Left renal cortex interstitium (tissue), 4 donors: ENCODE results near the gene CPLX3. TPM values are rescaled to one million over a fixed set of nuclear protein-coding genes. Genes with fewer than 3 reads are reported as not detected.

Experiments used
- DNase-seq, 4 donors: peaks; one replicate each; pipeline ENCODE4 v3.0.0-alpha.2; 2013; ENCODE audit warnings: low read depth in 4 of 4, low spot score in 2 of 4, missing footprints in 1 of 4
- polyA plus RNA-seq, 4 donors: library from polyadenylated mRNA; unstranded; fragments of 120-200 nt; gene quantifications; one replicate each; pipeline ENCODE4 v1.2.1, GENCODE V29; 2013; ENCODE audit not compliant: insufficient read length in 4 of 4

CPLX3 gene
- polyA plus RNA-seq, 4 donors: 0.07 TPM; not detected in 3

DNA sequence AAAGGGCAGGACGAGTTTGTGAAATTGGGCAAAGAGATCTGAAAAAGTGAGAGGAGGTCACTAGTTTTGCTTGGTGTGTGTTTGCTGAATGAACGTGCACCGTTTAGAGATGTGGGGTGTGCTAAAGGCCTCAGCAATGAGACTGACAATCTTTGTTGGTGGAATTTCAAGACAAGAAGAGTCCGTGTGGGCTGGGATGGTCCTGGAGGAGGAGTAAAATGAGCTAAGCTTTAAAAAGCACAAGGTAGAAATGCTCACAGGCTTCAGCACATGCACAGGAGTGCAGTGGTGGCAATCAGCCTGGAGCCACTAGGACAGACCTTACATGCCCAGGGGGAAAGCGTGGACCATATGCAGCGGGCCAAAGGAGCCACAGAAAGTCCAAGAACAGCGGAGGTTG, 1.5 kb upstream of the CPLX3 start:
- DNase-seq: no peak

DNA sequence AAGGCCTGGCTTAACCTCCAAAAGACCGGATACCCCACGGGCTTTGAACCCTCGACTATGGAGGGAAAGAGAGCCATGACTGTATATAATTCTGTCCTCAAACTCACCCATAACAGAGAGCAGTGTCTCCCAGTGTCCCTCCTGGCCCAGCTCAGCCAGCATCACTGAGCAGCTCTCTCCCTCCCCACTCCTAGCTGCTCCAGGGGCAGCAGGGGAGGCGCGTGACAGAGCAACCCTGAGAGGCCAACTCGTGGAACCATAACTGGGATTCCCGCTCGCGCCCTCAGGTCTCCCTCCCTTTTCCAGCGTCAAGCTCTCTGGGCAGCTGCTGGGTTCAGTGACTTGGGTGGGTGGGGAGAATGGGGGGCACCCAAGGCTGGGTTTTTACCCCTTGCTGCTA, 561 bp upstream of the CPLX3 start:
- DNase-seq: no peak

DNA sequence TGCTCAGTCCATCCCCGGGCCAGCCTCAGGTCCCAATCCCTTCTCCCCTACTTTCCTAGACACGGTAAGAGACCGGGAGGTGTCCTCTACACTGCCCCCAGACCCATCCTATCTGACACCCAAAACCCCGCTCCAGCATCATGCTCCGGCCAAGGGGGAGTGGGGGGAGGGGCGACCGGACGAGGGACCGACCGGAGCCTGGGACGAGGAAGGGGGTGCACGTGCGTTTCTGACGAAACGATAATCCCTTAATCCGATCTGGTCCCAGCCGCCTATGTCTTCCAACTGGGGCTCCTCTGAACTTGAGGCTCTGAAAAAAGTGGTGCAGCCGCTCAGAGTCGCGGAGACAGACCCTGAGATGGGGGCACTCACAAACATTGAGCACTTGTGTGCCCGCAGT, 494 bp downstream of the CPLX3 start:
- DNase-seq: no peak

DNA sequence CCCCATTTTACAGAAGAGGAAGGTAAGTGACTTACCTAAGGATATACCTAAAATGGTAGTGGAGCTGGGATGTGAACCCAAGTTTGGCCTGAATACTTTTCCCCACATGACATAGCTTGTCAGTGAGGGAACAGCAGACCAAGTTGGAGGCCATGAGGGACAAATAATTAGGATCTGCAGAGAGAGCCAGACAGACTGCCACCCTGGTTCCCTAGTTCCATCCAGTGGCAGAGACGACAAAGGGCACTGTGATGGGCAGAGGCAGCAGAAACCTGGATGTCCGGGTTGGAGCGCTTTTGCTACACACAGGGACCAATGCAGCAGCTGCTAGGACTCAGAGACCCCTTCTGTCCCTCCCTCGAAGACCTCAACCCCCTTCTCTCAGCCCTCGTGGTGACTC, 1.2 kb downstream of the CPLX3 start:
- DNase-seq: no peak

DNA sequence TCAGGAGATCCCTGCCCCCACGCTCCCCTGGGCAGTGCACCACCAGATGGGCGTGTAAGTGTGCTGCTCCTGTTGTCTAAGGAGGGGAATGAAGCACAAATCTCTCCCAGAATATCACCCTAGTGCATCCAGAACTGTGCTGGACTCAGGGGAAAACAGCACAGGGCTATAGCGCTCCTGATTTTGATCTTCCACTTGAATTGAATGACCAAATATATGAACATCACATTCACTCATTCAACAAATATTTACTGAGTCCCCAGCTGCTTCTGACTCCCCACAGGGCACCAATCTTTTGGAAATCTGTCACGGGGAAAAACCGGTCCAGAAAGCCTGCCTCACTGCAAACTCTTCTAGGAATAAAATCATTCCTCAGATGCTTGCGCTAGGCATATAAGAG, 2.4 kb downstream of the CPLX3 start:
- DNase-seq: no peak

DNA sequence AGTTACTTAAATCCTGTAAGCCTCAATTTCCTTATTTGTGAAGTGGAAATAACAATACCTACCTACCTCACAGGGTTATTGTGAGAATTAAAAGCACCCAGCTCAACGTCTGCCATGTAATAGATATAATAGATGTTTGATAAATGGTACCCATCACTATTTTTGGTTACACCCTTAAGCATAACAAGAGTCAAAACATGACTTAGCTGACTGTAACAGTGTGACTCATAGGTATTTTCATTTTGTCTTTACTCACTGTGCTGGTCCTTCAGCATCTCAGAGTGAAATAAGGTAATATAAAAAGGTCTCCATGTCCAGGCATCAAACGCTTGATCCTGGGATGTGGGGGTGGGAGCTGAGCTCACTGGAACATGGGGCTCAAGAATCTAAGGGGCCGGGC, 3.1 kb downstream of the CPLX3 start:
- DNase-seq: no peak

DNA sequence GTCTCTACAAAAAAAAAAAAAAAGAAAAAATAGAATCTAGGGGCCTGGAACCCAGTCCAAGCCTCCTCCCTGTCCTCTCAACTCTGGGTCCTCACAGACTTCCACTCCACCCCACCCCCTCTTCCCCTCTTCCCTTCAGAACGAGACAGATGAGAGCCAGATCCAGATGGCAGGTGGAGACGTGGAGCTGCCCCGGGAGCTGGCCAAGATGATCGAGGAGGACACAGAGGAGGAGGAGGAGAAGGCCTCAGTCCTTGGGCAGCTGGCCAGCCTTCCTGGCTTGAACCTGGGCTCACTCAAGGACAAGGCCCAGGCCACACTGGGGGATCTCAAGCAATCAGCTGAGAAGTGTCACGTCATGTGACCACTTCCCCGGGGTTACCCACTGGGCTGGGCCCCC, 3.6 kb downstream of the CPLX3 start:
- DNase-seq: no peak

DNA sequence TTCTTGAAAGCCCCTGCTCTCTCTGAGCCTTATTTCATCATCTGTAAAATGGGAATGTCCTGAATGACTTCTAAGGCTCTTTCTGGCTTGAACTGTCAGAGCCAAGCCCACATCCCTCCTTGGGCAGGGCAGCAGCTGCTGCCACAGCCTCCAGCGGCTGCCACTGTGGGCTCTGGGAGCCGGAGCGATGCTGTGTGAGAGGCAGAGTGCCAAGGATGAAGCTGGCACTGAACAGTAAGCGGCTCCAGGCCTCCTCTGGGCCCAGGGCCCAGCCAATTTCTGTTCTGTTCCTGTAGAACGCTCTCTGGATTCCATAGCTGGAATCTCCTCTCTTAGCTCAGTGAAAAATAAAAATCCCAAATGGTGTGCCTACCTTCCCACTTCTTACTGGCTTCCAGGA, 4.4 kb downstream of the CPLX3 start:
- DNase-seq: no peak

DNA sequence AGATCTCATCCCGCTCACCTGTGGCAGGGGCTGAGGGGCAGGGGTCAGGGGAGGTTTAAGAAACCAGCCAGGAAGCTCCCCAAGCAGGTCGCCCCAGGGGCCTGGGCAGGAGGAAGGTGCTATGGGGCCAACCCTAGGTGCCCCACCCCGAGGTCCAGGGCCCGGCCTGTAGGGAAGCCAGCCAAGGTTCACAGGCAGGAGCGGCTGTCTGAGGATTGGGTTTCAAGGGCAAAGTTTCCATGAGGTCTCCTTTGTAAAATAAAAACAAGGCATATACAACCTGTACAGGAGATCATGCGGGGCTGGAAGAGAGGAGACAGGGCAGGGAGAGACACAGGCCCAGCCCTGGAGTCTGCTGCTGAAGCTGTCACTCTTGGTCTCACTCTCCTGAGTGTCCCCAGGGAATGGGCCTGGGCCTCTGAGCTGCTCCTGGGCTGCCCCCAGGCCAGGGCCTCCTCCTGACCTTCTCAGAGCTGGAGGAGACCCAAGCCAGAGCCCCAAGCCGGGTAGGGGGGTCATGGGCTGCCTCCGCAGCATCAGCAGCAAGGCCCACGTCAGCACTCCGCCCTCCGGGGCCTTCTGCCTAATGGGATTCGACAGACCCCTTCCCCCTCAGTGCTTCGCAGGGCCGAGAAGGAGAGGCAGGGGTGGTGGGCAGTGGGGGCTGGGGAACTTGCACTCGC, 5.5 kb downstream of the CPLX3 start:
- no peak for DNase-seq

DNA sequence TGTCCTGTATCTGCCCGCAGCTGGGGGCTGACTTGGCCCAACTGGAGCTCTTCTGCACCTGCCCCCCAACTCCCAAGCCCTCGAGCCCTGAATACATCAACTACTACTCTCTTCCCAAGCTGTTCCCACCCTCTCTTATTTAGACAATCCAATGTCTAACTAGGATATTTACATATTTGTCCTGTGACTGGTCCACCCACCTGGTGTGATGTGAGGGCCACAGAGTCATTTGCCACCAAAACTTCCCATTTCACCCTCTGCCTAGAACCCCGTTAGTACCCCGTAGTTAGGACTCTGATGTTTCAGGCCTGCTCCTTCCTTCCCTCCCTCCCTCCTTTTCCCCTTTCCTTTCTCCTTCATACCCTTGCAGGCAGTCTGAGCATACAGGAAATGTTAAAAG, 6.4 kb downstream of the CPLX3 start:
- DNase-seq: no peak

DNA sequence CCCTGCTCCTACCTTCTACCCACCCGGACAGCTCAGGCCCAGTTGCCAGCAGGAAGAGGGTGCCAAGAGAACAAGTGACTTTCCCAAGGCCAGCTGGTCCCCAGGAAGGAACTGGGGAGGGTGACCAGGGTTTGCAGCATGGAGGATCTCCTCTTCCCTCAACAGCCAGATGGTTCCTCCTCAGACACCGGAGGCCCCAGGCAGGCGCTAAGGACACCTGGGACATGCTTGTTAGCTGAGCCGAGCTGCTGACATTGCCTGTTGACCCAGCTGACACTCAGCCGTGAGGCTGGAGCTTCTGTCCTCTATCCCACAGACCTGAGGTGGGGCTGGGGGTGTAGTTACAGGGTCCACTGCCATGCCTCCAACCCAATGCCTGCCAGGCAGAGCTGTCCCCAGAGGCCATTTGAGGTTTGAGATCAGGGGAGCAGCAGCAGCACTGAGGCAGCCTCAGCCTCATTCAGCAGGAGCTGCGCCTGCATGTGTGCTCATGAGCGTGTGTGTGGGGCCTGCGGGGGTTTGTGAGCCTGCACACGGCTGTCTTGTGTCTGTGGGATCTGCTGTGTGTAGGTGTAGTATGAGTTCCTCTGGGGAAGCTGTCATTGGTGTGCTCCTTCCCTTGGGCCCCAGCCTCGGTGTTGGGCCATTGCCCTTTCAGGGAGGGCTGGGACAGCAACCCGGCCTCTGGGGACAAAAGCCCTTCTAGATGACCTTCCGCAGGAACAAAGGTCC, 7.1 kb downstream of the CPLX3 start:
- DNase-seq: no peak

DNA sequence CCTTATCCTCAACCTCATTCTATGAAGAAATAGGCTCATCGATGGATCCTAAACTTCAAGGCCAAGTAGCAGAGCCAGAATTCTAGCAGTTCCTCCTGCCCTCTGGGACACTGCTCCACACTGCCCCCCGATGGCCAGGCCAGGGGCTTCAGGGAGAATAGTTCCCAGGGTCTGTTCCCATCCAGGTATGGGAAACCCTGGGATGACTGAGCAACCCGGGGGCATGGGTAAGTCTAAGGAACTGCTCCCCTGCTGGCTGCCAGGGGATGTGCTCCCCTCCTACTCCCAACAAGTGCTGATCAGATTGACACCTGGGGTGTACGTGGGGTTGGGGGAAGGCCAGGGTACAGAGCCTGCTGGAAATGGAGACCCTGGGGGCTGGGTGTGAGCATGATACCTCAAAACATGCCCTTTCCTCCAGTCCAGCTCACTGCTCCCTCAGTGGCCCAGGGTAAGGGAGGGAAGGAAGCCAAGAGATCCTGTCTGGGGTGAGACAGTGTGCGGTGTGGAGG, 8.9 kb downstream of the CPLX3 start:
- DNase-seq: no peak

DNA sequence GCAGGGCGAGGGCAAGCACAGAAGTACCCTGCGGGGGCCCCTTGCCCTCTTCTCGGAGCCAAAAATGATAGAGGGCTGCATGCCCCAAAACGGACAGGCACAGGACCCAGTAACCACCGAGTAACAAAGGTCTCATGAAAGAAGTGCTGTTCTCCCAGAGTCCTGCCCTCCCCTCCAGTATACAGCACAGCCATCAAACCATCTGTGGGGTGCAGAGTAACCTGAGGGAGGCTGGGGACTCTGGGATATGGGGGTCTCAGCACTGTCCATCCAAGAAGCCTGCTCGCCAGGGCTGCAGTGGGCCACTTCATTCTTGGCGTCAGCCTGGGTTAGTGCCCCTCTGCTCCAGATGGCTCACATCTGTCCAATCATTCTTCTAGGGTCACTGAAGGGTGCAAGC, 10.4 kb downstream of the CPLX3 start:
- DNase-seq: no peak

DNA sequence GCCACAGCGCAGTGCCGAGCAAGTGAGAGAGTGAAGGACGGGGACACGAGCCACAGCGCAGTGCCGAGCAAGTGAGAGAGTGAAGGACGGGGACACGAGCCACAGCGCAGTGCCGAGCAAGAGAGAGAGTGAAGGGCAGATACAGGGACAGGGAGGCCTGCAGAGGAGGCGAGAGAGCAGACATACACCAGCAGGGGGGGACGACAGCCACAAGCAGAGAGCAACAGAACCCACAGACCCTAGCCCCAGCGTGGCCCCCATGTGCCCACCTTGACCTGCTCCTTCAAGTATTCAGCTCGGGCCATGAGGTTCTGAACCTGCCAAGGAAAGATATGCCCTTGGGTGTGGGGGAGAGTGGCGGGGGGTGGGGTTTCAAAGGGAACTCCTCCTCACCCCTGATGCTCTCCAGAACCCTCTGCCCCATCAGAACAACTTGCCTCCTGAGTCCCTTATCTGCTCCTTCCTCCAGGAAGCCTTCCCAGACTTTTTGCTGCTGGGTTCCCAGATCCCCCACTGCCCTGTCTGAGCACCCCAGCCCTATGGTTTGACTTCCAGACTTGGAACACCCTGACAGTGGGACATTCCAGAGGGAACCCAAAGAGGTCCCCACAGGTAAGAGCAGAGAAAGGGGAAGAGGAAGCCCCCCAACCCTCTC, 11.2 kb downstream of the CPLX3 start:
- no peak for DNase-seq

DNA sequence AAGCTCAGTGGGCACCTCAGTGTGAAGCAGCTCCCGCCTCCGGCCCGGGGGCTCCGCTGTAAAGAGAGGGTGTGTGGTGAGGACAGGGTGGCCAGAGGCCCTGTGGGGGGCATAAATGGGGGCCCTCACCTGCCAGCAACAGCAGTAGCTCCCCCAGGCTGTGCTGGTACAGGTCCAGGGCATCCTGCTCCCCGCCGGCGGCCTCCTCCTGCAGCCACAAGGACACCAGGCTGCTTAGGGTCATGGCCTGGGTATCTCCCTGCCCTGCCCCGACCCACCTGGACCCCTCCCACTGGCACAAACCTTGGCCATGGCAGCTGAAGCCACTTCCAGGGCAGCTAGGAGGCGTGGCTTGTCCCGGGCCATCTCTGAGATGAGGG, 11.7 kb downstream of the CPLX3 start:
- DNase-seq: no peak

DNA sequence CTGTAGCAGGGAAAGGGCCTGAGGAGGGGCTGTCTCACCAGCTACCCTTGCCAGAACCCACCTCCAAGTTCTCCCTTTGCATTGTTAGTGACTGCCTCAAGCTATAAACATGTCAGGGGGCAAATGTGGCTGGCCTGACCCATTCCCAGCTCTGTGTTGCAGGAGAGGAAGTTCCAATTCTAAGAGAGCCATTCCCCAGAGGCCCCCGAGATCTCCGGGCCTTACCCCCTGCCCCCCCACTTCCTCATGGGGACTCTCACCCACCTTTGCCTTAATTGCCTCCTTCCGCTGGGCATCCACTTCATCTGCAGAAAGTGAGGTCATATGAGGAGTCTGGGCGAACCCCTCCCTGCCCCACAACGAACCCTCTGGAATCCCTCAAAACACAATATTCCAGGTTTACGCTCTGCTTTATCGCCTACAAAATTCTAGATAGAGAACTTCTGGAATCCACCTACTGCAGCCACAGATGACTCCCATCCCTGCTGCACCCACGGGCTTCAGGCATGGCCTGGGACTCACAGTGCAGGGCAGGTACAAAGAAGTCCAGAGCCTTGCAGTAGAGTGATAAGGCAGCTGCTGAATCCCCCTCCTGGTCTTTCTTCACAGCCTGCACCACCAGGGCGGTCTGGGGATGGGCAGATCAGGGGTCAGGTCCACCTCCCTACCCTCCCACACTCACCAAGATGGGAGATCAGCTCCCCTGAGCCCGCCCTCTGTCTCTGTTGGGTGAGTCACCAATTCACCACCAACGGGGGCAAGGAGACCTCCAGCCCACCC, 12.5 kb downstream of the CPLX3 start:
- DNase-seq: no peak

DNA sequence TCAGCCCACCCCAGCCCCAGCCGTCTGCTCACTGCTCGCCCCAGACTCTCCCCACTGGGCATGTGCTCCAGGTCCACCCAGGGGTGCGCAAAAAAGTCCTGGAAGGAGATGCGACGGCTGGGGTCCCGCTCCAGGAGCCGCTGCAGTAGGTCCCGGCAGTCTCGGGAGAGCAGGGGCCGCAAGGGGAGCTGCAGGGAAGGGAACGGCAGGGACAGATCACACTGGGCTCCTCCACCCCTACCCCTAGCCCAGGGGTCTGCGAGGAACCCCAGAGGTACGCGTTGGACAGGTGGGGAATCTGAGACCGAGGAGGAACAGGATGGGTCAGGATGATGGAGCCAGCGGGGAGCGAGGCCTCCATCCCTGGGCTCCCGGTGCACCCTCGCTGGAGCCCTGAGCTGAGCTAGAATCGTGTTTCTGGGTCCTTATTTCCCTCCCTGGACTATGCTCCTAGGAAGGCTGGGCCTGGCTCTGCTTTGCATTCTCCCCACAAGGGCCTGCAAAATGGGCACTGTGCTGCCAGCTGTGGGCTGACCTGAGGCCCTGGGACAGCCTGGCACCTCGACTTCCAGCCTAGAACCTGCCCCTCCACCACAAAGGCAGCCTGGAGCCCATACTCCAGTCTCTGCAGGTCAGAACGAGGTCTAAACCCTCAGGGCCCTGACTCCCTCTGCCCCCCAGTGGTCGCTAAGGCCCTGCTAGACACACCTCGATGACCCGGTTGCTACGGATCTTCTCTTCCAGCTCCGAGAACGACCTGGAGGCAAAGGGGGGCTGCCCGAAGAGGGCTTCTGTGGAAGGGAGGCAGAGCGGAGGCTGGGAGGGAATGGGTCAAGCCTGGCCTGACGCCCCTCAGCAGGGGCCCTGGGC, 13.3 kb downstream of the CPLX3 start:
- DNase-seq: no peak

DNA sequence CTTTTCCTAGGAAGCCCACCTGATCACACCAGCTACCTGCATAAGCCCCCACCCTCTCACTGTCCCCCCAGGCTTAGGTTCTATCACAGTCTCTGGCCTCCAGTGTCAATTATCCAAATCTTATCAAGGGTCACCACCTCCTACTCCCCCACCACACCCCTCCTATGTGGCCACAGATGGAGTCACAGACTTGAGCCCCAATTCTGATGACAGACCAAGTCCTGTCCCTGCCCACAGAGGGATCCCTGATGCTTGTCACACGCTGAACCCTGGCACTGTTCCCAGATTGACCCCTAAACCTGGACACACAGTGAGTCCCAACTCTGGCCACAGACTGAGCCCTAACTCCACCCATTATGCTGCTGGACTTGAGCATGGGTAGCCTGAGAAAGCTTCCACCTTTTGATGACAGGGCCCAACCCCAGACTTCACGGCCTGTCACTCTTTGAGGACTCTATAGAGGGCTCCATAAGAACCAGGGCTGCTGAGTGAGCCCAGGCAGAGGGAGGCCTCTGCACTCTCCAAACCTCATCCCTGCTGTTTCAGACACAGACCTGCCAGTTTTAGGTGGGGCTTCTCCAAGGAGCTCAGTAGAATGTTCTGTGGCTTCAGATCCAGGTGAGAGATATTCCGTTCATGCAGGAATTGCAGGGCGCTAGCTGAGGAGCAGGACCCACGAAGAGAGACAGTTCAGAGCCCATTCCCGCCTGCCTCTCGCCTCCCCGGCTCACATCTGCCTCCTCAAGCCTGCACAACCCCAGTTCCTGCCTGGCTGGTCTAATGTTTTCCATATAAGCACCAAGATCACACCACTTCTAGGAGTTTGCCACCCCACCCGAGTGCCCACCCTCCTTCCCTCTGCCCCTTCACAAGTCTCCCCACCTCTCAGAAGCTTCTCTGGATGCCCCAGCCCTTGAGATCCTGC, 14.7 kb downstream of the CPLX3 start:
- no peak for DNase-seq

DNA sequence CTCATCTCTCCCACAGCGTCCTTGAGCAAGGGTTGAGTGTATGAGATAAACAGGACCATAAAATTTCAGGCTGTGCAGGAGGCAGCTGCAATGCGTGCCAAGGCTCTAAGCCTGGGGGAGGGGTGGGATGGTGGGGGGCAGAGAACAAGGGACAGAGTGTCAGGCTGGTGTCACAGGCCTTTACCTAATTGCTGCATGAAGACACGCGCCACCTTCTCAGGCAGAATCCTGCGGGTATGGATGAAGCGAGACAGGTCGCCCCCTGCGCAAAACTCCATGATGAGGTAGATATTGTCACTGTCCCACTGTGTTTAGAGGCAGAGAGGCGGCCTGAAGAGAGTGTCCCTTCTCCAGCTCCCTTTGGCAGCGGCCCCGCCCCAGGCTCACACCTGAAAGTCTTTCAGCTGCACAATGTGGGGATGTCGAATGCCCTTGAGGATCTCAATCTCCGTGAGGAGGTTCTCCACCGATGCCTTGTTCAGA, 15.5 kb downstream of the CPLX3 start:
- no peak for DNase-seq
